IMR-90 (cell line): ENCODE measurements around the gene TM9SF4. TPM values are rescaled to one million over a fixed set of nuclear protein-coding genes. Genes with fewer than 3 reads are reported as not detected.

Experiments used
- ATAC-seq: fragments of 200-7000 bp; cut with Tn5 transposase; 2 replicates; pipeline ENCODE4 v1.9.1; 2020; ENCODE audit warnings: low read depth, mild to moderate bottlenecking, moderate library complexity
- BruUV-seq: library from RNA; stranded (reverse); fragments of 400-500 nt; replicated peaks from 2 replicates; lab custom pipeline; 2021; lab: Mats Ljungman, UMichigan
- CTCF ChIA-PET: fragments of 300-600 bp; formaldehyde crosslinking; extraction: SDS; loops from one replicate; lab custom pipeline; 2021; ENCODE audit warnings: antibody characterized with exemption; lab: Yijun Ruan, JAX
- POLR2A ChIA-PET: fragments of 300-600 bp; sonication (Branson Sonifier 250); formaldehyde crosslinking; loops from one replicate; lab custom pipeline; 2022; ENCODE audit warnings: antibody characterized with exemption; ENCODE audit not compliant: unreplicated experiment; lab: Charles Lee
- DNase-seq: peaks from one replicate; pipeline ENCODE4 v3.0.0; 2013
- H2AFZ ChIP-seq: replicated peaks from 2 replicates; pipeline ENCODE3; 2013; ENCODE audit warnings: low read length, mild to moderate bottlenecking; ENCODE audit not compliant: poor library complexity
- H2AK5ac ChIP-seq: 2 replicates; pipeline ENCODE4 v1.6.1; 2013; ENCODE audit warnings: low read depth, low read length, inconsistent platforms
- H2AK9ac ChIP-seq: replicated peaks from 2 replicates; pipeline ENCODE3; 2013; ENCODE audit warnings: mild to moderate bottlenecking, low read depth, low read length, moderate library complexity; ENCODE audit not compliant: poor library complexity
- H2BK120ac ChIP-seq: 2 replicates; pipeline ENCODE4 v1.6.1; 2013; ENCODE audit warnings: low read depth, low read length, inconsistent platforms
- H2BK15ac ChIP-seq: 3 replicates; pipeline ENCODE4 v1.6.1; 2013; ENCODE audit warnings: low read depth, low read length, inconsistent platforms
- H2BK20ac ChIP-seq: 2 replicates; pipeline ENCODE4 v1.6.1; 2013; ENCODE audit warnings: low read depth, mild to moderate bottlenecking, inconsistent platforms, low read length, moderate library complexity
- H2BK5ac ChIP-seq: 2 replicates; pipeline ENCODE4 v1.6.1; 2013; ENCODE audit warnings: mild to moderate bottlenecking, low read depth, low read length, inconsistent platforms; ENCODE audit not compliant: poor library complexity, severe bottlenecking
- H3K14ac ChIP-seq: replicated peaks from 2 replicates; pipeline ENCODE4 v1.6.1; 2013; ENCODE audit warnings: low read depth, low read length, inconsistent platforms
- H3K18ac ChIP-seq: 2 replicates; pipeline ENCODE4 v1.6.1; 2013; ENCODE audit warnings: low read depth, low read length, control low read depth
- H3K23ac ChIP-seq: 2 replicates; pipeline ENCODE4 v1.6.1; 2013; ENCODE audit warnings: low read depth, low read length, inconsistent platforms
- H3K27ac ChIP-seq: 2 replicates; pipeline ENCODE4 v1.5.1; 2013; ENCODE audit warnings: mild to moderate bottlenecking, control low read depth, low read length; ENCODE audit not compliant: insufficient read depth
- H3K27me3 ChIP-seq: 2 replicates; pipeline ENCODE4 v1.6.1; 2013; ENCODE audit warnings: low read length; ENCODE audit not compliant: control insufficient read depth, insufficient read depth
- H3K36me3 ChIP-seq: 2 replicates; pipeline ENCODE4 v1.6.1; 2013; ENCODE audit warnings: low read length, mixed read lengths; ENCODE audit not compliant: control insufficient read depth, insufficient read depth
- H3K4ac ChIP-seq: 2 replicates; pipeline ENCODE4 v1.6.1; 2013; ENCODE audit warnings: low read depth, low read length, inconsistent platforms
- H3K4me1 ChIP-seq: 2 replicates; pipeline ENCODE4 v1.6.1; 2013; ENCODE audit warnings: low read length, mixed read lengths; ENCODE audit not compliant: control insufficient read depth, insufficient read depth
- H3K4me2 ChIP-seq: 2 replicates; pipeline ENCODE4 v1.6.1; 2013; ENCODE audit warnings: low read depth, mild to moderate bottlenecking, control low read depth, low read length, moderate library complexity
- H3K4me3 ChIP-seq: 2 replicates; pipeline ENCODE4 v1.5.1; 2013; ENCODE audit warnings: low read depth, mild to moderate bottlenecking, control low read depth, low read length, moderate library complexity; ENCODE audit not compliant: insufficient read depth
- H3K56ac ChIP-seq: 2 replicates; pipeline ENCODE4 v1.6.1; 2013; ENCODE audit warnings: low read length, inconsistent platforms; ENCODE audit not compliant: insufficient read depth; ENCODE audit errors: extremely low read depth
- H3K79me1 ChIP-seq, 2 experiments: 2 replicates each; pipeline ENCODE4 v1.6.1; 2013; ENCODE audit warnings: low read length in 2 of 2, inconsistent platforms in 1 of 2, low read depth in 1 of 2
- H3K9ac ChIP-seq: 2 replicates; pipeline ENCODE4 v1.6.1; 2013; ENCODE audit warnings: low read depth, low read length, control low read depth
- H3K9me1 ChIP-seq: 2 replicates; pipeline ENCODE4 v1.6.1; 2013; ENCODE audit warnings: low read length, inconsistent platforms; ENCODE audit not compliant: insufficient read depth
- H3K9me3 ChIP-seq: 2 replicates; pipeline ENCODE4 v1.6.1; 2013; ENCODE audit warnings: low read length; ENCODE audit not compliant: control insufficient read depth, insufficient read depth
- H4K20me1 ChIP-seq: 2 replicates; pipeline ENCODE4 v1.6.1; 2013; ENCODE audit warnings: low read length, inconsistent platforms; ENCODE audit not compliant: insufficient read depth
- H4K5ac ChIP-seq: 2 replicates; pipeline ENCODE4 v1.6.1; 2013; ENCODE audit warnings: mild to moderate bottlenecking, low read depth, low read length, control low read depth
- H4K8ac ChIP-seq, 2 experiments: 2 replicates each; pipeline ENCODE4 v1.6.1; 2013; ENCODE audit warnings: low read depth in 2 of 2, low read length in 2 of 2, control low read depth in 1 of 2, inconsistent platforms in 1 of 2
- H4K91ac ChIP-seq: 2 replicates; pipeline ENCODE4 v1.6.1; 2013; ENCODE audit warnings: low read depth, low read length, inconsistent platforms; ENCODE audit not compliant: insufficient read depth
- CHD1 ChIP-seq: IDR thresholded peaks from 2 replicates; pipeline ENCODE4 v1.6.1; 2012; ENCODE audit warnings: low read depth, low read length, improper control_type of control experiment
- CTCF ChIP-seq: conservative IDR thresholded peaks from 2 replicates; pipeline ENCODE4 v1.5.1; 2012; ENCODE audit warnings: mild to moderate bottlenecking, low read depth, low read length, improper control_type of control experiment
- MAZ ChIP-seq: IDR thresholded peaks from 2 replicates; pipeline ENCODE4 v1.6.1; 2012; ENCODE audit warnings: low read depth, mild to moderate bottlenecking, low read length, improper control_type of control experiment, moderate library complexity, borderline replicate concordance
- MXI1 ChIP-seq: IDR thresholded peaks from 2 replicates; pipeline ENCODE4 v1.6.1; 2012; ENCODE audit warnings: low read depth, mild to moderate bottlenecking, low read length, moderate library complexity, borderline replicate concordance
- NFE2L2 ChIP-seq: fragments of 150-350 bp; IDR thresholded peaks from 2 replicates; pipeline ENCODE4 v1.6.1; 2016; ENCODE audit warnings: low read depth, mild to moderate bottlenecking, low read length
- RFX5 ChIP-seq: IDR thresholded peaks from 2 replicates; pipeline ENCODE4 v1.8.0; 2012; ENCODE audit warnings: low read depth, mild to moderate bottlenecking, low read length, moderate library complexity
- USF2 ChIP-seq: fragments of 150-350 bp; IDR thresholded peaks from 2 replicates; pipeline ENCODE4 v1.6.1; 2017; ENCODE audit warnings: mild to moderate bottlenecking, antibody characterized with exemption, low read length, low read depth
- WGBS, 2 experiments: methylation state at CpG; one replicate each; pipeline versions ENCODE4 v1.1.5 to v1.1.7; 2013; ENCODE audit warnings: missing lambda C conversion rate in 2 of 2; ENCODE audit not compliant: insufficient read length in 1 of 2; ENCODE audit errors: extremely low coverage in 2 of 2; 5-methylcytosine and 5-hydroxymethylcytosine counted together
- dilution Hi-C: fragments of 300-500 bp; cut with HindIII; formaldehyde crosslinking; loops from one replicate; pipeline ENCODE4 v1.14.3; 2018; ENCODE audit warnings: low sequenced_read_pairs; ENCODE audit not compliant: unreplicated experiment
- in situ Hi-C: fragments of 300-500 bp; cut with MboI; formaldehyde crosslinking; loops from 3 replicates; pipeline ENCODE4 v1.14.3; 2019; ENCODE audit warnings: low sequenced_read_pairs, inconsistent platforms, mixed read lengths
- intact Hi-C: fragments of 100-400 bp; cut with micrococcal nuclease; formaldehyde crosslinking; loops from 2 replicates; pipeline ENCODE4 v1.10.0; 2022
- polyA plus RNA-seq, 3 experiments: library from polyadenylated mRNA; depleted of rRNA; stranded (reverse); fragments of >200 nt; gene quantifications; 2 replicates each; pipeline ENCODE4 v1.2.3, GENCODE V29; 2012; ENCODE audit warnings: low replicate concordance in 1 of 3
- total RNA-seq: library from RNA; depleted of rRNA; stranded (reverse); fragments of >200 nt; gene quantifications from 2 replicates; pipeline ENCODE4 v1.2.3, GENCODE V29; 2012
- TF ChIP-seq, protein P1 (sequence below): fragments of 150-350 bp; IDR thresholded peaks from 2 replicates; pipeline ENCODE4 v1.6.1; 2016; ENCODE audit warnings: low read depth, mild to moderate bottlenecking, low read length, moderate library complexity, borderline replicate concordance

The TM9SF4 gene
- total and polyA plus RNA-seq, 2 of the 4 experiments (the other 2 are of a cell fraction) = 35.3 to 59.1 TPM

GRCh38 chr20:32164984-32165735 lies 55.6 kb downstream of the TM9SF4 start:
- no peak overlapping the region for H3K4me2 ChIP-seq
- peaks cover 52% of the 10 kb centered on the region for H3K36me3 ChIP-seq
- no peaks in the 10 kb centered on the region for H4K20me1 ChIP-seq
- in situ Hi-C loops (no loop called here), dilution Hi-C loops (no loop called here), intact Hi-C loops (no loop called here)
- H2BK5ac ChIP-seq = no peak overlapping the region
- H3K9ac ChIP-seq = no peak overlapping the region
- H3K4me1 ChIP-seq = peaks cover 7% of the 10 kb centered on the region; the same call in 1 of the 2 replicates
- no peak overlapping the region for H3K27ac ChIP-seq
- POLR2A ChIA-PET = no interaction called here
- H4K8ac ChIP-seq = no peak overlapping the region
- H3K79me1 ChIP-seq = 0 out of 4 replicates have a peak, but pooled peaks cover 0 to 4% of the 10 kb centered on the region in 2 experiments
- no peak overlapping the region for H2BK120ac ChIP-seq
- no peak overlapping the region for H3K23ac ChIP-seq
- H2AK9ac ChIP-seq = no peak overlapping the region
- H2BK15ac ChIP-seq = no peak overlapping the region
- H3K27me3 ChIP-seq = no peaks in the 10 kb centered on the region
- peak; percentile 10 for DNase-seq
- H2BK20ac ChIP-seq = no peak overlapping the region
- no peak for ATAC-seq
- peaks cover 6% of the 10 kb centered on the region; the same call in 1 of the 2 replicates for H3K9me1 ChIP-seq
- H3K9me3 ChIP-seq = no peaks in the 10 kb centered on the region
- WGBS, 2 experiments = 71% methylated on average over 11 of the region's 21 CpGs; no CpG with 5 or more reads in 1 of the 2 experiments
- H4K5ac ChIP-seq = no peak overlapping the region
- no peak overlapping the region for H3K14ac ChIP-seq
- no peak overlapping the region for H2AK5ac ChIP-seq
- no TSS peak for BruUV-seq
- H2AFZ ChIP-seq = no peak overlapping the region
- no peak overlapping the region for H3K56ac ChIP-seq
- TF ChIP-seq, protein P1, sequence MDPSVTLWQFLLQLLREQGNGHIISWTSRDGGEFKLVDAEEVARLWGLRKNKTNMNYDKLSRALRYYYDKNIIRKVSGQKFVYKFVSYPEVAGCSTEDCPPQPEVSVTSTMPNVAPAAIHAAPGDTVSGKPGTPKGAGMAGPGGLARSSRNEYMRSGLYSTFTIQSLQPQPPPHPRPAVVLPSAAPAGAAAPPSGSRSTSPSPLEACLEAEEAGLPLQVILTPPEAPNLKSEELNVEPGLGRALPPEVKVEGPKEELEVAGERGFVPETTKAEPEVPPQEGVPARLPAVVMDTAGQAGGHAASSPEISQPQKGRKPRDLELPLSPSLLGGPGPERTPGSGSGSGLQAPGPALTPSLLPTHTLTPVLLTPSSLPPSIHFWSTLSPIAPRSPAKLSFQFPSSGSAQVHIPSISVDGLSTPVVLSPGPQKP = no peak
- TF ChIP-seq CHD1 (no peak), USF2 (no peak), CTCF (no peak), MAZ (no peak), MXI1 (no peak), RFX5 (no peak), NFE2L2 (no peak)
- no peak overlapping the region for H3K4ac ChIP-seq
- no peak overlapping the region for H3K4me3 ChIP-seq
- CTCF ChIA-PET = no interaction called here
- H3K18ac ChIP-seq = no peak overlapping the region
- H4K91ac ChIP-seq = no peak overlapping the region
